Neural cell (in vitro differentiated cells): ENCODE data around the gene KRTAP10-9.

Experiments
- EP300 ChIP-seq: fragments of 450-650 bp; conservative IDR thresholded peaks from 2 replicates; pipeline ENCODE4 v1.6.1; 2014; ENCODE audit warnings: antibody characterized with exemption, mild to moderate bottlenecking, moderate library complexity; ENCODE audit not compliant: poor library complexity, severe bottlenecking
- EZH2 ChIP-seq: fragments of 200-600, 300-800 bp; shearing (Covaris generic), sonication (generic); IDR thresholded peaks from 2 replicates; pipeline ENCODE4 v1.6.1; 2014; ENCODE audit warnings: antibody characterized with exemption, low read length, borderline replicate concordance, mild to moderate bottlenecking; ENCODE audit not compliant: insufficient read depth, poor library complexity, severe bottlenecking
- POLR2AphosphoS5 ChIP-seq: IDR thresholded peaks from 2 replicates; pipeline ENCODE4 v1.6.1; 2012
- SMC3 ChIP-seq: fragments of 450-650 bp; conservative IDR thresholded peaks from 2 replicates; pipeline ENCODE4 v1.6.1; 2014; ENCODE audit warnings: antibody characterized with exemption, mild to moderate bottlenecking, moderate library complexity; ENCODE audit not compliant: poor library complexity
- TF ChIP-seq, protein P1 (sequence below): fragments of 450-650 bp; IDR thresholded peaks from 2 replicates; pipeline ENCODE4 v1.5.1; 2014; ENCODE audit warnings: antibody characterized with exemption, mild to moderate bottlenecking, moderate library complexity; ENCODE audit not compliant: poor library complexity, severe bottlenecking
- TF ChIP-seq, protein P2 (sequence below): IDR thresholded peaks from 2 replicates; pipeline ENCODE4 v1.6.1; 2012; ENCODE audit warnings: borderline replicate concordance

DNA sequence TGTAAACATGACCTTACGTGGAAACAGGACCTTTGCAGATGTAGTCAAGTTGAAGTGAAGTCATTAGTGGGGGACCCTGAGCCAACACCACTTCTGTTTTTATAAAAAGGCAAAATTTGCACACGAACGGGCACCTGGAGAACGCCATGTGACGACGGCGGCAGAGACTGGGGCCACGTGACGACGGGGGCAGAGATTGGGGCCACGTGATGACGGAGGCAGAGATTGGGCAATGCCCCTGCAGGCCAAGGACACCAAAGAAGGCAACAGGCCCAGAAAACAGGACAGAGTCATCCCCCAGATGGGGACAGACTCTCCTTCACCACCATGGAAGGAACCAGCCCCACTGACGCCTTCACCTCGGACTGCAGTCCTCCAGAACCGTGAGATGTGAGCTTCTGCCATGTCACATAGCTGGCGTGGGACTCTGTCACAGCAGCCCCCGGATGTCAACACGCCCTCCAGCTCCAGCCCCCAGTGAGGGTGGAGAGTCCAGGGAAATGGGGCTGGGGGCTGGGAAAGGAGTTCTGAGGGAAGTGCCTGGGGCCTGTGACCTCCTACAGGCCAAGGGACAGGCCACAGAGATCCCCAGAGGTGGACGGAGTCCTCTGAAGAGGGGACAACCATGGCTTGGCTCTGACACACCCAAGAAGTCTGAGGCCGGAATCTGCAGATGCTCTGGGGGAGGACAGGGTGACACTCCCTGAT lies 23.5 kb downstream of the KRTAP10-9 start:
- TF ChIP-seq SMC3 = no peak
- TF ChIP-seq, protein P1, sequence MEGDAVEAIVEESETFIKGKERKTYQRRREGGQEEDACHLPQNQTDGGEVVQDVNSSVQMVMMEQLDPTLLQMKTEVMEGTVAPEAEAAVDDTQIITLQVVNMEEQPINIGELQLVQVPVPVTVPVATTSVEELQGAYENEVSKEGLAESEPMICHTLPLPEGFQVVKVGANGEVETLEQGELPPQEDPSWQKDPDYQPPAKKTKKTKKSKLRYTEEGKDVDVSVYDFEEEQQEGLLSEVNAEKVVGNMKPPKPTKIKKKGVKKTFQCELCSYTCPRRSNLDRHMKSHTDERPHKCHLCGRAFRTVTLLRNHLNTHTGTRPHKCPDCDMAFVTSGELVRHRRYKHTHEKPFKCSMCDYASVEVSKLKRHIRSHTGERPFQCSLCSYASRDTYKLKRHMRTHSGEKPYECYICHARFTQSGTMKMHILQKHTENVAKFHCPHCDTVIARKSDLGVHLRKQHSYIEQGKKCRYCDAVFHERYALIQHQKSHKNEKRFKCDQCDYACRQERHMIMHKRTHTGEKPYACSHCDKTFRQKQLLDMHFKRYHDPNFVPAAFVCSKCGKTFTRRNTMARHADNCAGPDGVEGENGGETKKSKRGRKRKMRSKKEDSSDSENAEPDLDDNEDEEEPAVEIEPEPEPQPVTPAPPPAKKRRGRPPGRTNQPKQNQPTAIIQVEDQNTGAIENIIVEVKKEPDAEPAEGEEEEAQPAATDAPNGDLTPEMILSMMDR = no peak
- TF ChIP-seq EZH2 = no peak
- TF ChIP-seq, protein P2, sequence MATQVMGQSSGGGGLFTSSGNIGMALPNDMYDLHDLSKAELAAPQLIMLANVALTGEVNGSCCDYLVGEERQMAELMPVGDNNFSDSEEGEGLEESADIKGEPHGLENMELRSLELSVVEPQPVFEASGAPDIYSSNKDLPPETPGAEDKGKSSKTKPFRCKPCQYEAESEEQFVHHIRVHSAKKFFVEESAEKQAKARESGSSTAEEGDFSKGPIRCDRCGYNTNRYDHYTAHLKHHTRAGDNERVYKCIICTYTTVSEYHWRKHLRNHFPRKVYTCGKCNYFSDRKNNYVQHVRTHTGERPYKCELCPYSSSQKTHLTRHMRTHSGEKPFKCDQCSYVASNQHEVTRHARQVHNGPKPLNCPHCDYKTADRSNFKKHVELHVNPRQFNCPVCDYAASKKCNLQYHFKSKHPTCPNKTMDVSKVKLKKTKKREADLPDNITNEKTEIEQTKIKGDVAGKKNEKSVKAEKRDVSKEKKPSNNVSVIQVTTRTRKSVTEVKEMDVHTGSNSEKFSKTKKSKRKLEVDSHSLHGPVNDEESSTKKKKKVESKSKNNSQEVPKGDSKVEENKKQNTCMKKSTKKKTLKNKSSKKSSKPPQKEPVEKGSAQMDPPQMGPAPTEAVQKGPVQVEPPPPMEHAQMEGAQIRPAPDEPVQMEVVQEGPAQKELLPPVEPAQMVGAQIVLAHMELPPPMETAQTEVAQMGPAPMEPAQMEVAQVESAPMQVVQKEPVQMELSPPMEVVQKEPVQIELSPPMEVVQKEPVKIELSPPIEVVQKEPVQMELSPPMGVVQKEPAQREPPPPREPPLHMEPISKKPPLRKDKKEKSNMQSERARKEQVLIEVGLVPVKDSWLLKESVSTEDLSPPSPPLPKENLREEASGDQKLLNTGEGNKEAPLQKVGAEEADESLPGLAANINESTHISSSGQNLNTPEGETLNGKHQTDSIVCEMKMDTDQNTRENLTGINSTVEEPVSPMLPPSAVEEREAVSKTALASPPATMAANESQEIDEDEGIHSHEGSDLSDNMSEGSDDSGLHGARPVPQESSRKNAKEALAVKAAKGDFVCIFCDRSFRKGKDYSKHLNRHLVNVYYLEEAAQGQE = no peak
- no peak for TF ChIP-seq POLR2AphosphoS5
- no peak for TF ChIP-seq EP300
